GM08714 (cell line): ENCODE data around the gene NEK10.

Source experiments
- H3K4me3 ChIP-seq: fragments of 200-500 bp; sonication (Bioruptor generic); 2 replicates; pipeline ENCODE4 v1.5.1; 2014; ENCODE audit warnings: mild to moderate bottlenecking, low read length, inconsistent platforms
- ZNF274 ChIP-seq: IDR thresholded peaks from 2 replicates; pipeline ENCODE4 v1.6.1; 2012; ENCODE audit warnings: mild to moderate bottlenecking, low read depth, low read length

Gene NEK10

DNA sequence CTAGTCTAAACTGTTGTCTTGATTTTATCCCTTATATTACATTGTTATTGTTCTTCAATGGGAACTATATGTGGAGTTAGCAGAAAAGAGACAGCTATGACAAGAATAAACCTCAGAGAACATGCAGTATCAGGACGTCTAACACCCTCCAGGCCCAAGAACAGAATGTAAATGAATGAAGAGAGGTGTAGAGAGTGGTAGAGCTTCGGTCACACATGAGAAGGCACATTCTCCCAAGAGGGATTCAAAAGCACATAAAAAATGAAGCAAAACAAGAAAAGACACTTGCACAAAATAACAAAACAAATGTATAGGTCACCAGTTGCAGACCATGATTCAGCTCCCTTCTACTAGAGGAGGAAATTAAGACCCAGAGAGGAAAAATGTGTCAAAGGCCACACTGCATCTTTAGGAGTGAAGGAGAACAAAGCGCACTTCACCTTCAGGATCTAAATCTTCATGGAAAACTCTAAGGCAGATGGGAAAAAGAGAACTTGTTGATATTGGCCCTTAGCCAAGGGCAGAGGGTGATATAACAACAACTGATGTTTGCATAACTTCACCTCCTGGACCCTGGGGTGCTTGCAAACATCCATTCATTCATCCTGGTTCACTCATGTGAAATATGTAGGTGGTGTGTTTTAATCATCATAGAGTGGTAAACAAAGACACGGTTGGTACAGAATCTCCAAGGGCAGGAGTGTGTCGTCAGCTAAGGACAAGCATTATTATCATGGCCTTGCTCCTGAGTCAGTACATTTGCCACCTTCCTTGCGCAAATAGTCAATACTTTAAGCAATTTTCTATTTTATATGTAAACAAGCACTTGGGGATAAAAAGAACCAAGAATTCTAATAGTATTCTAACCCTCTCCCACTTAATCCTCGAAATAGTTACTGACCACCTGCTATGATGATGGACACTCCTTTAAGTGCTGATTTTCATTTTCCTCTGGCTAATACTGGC is 8.8 kb downstream of the NEK10 start:
- H3K4me3 ChIP-seq, result no peak overlapping the region; the same call in 1 of the 2 replicates
- no peak for TF ChIP-seq ZNF274

DNA sequence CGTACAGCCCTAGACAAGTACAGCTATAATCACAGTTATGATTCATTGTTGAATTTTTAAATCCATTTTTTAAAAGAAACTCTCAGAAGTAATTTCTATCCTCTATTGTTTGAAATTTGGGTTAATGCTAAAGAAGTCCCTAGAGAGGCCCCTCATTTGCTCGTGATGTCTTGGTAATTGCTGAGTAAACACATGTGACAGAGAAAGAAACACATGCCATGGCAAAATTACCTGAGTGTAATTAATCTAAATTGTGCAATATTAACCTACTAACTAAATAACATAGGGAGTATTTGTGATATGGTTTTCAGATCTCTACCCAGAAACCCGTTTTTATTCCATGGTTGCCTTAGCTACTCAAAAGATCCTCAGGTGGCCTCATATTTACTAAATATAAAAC is 10.8 kb downstream of the NEK10 start:
- no peak overlapping the region for H3K4me3 ChIP-seq
- TF ChIP-seq ZNF274, result no peak

DNA sequence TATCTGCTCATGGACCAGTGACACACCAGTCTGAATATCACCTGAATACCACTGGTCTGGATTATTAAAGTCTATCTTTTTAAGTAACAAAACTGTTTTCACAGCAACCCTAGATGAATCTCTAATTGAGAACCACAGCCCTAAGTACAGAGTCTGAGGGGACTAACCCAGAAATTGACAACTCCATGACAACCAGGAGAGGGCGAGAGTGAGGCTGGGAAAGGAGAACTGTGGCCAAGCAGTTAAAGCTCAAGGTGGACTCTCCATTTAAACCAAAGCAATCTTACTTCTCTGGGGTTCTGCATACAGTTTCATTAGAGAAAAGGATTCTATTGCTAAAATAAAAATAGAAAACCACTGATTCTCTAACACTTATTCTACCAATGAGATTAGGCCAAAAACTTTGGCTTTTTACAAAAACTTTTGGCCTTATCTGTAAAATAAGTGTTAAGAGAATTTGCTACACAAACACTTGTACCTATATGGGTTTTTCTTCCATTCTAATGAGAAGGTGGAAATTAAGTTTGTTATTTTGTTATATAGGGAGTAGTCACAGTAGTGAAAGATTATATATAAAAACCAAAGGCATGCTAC is 11.4 kb downstream of the NEK10 start:
- no peak for TF ChIP-seq ZNF274
- H3K4me3 ChIP-seq, result no peak overlapping the region

DNA sequence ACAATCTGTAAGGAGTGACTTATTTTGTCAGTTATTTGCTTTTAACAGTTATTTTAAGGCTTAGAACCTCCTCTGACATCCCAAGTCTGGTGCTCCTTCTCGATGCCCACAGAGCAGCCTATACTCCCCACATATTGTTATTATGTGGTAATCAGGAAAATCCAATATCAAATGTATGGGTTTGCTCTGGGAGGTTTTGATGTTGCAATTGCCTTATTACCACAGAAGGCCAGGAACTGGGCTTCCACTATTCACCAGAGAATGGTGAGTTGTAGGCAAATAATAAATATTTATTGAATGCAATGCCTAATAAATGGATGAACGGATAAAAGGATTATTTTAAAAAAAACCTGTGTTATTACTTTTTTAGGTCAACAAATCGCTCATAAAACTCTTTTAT is 12.2 kb downstream of the NEK10 start:
- no peak overlapping the region for H3K4me3 ChIP-seq
- TF ChIP-seq ZNF274, result no peak

DNA sequence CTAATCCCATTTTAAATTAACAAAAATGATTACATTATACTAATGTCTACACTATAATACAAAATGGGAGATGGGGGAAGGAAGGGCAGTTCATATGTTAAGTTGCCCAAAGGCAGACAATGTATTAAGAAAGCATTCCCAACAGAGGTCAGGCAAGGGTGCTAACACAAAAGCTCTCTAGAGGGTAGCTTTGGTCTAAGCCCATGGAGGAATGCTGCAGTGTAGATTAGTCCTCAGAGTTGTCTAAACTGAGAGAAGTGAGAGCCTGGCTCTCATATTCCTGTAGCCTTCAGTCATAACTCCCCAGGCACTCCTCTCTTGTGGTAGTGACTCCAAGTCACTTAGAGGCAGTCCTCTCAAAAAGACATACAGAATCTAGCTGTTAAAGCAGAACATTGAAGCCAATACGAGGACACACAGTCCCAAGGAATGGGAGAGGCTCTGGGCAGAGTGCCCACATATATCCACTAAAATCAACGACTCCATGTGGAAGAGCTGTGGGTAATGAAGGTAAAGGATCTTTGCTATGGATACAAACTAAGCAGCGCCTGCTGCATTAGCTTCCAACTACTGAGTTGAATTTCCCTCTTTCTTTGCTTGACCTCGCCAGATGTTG is 14.5 kb downstream of the NEK10 start:
- H3K4me3 ChIP-seq, result no peak overlapping the region
- no peak for TF ChIP-seq ZNF274

DNA sequence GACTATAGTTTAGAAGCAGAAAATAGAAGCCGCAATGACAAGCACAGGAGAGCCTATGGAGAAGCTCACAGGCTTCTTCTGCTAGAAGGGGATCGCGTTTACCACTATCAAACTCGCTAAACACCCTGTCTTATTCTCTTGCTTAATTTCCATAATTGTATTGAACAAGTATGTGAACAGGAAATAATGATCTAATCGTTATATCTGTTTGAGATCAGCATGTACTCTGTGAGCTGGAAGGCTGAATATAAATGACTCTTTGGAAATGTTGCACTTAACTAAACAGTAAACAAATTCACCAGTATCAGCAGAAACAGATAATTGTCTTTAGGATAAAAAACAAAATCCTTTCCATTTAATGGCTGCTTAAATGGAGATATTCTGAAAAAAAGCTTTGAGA is 15.0 kb downstream of the NEK10 start:
- TF ChIP-seq ZNF274, result no peak
- no peak overlapping the region for H3K4me3 ChIP-seq

DNA sequence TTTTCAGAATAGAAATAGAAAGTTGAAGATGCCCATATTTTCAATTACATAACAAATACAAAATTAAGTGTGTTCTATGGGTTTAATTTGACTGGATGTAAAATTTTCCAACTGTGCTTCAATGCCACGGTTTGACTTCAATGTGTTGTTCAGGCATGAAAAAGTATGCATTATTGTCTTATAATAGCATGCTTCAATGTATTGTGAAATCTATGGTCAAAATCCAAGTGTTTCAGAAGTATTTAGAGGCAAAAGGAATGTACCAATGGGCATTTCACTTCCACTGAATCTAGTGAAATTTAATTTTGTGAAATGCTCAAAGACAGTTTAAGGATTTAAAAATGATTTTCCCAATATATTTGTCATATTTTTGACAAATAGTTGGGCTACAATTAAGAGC is 16.0 kb downstream of the NEK10 start:
- H3K4me3 ChIP-seq, result no peak overlapping the region
- no peak for TF ChIP-seq ZNF274

DNA sequence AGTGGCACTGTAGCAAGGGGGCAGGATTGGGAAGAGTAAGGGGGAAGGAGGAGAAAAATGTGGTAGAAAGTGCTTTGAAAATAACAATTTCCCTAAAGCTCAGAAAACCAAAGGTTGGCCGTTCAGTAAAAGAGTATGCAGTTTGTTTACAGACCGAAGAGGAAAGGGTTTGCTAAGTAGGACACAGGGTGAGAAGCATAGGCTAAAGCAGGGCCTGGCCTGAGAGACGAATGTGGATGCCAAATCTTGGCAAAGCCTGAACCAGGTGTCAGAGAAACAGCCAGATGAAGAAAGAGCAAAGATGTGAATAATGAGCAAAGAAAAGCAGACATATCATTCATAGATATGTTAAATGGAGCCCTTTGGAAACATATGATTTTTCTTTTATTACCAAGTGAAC is 17.1 kb downstream of the NEK10 start:
- TF ChIP-seq ZNF274, result no peak
- no peak overlapping the region for H3K4me3 ChIP-seq

- no peak for TF ChIP-seq ZNF274
- H3K4me3 ChIP-seq, result no peak overlapping the region
Observed at GRCh38 chr3:27349832-27350231, 19.4 kb downstream of the NEK10 start.

DNA sequence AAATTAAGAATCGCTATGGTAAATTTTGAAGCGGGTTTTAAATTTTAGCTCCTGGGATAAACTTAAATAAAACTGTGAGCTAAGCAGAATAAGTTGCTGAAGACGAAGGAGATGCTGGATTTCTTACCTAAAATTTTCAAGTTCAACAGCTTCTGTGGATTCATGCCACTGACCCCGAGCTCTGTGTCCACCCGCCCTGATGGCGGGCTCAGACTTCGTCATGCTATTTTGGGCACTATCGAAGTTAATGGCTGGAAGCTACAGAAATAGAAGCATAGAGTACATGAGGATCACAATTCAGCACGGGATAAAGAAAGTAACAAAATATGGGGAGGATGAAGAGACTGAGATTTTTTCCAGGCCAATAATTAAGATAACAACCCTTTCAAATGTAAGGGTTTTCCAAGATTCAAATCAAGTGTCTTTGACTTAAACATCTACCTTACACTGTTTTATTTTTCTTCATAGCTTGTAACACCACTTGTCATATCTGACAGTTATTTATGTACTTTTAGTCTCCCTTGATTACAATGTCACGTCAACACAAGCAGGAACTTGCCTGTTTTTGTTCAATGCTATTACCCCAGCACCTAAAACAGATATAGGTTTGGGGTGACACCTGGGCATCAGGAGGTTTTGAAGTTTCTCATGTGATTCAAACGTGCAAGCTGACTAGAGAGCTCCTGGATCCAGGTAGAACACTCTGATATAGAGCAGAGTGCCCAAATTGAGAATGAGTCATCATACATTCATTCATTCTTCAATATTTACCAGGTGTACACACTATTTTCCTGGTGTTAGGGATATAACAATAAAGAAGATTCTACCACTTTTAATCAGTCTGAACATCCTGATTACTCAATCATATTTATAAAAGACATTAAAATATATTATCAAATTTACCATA is 23.0 kb downstream of the NEK10 start:
- no peak for TF ChIP-seq ZNF274
- no peak overlapping the region for H3K4me3 ChIP-seq

- no peak for TF ChIP-seq ZNF274
- no peak overlapping the region for H3K4me3 ChIP-seq
Observed at GRCh38 chr3:27345493-27345892, 23.7 kb downstream of the NEK10 start.

GRCh38 chr3:27345045-27345444 is 24.1 kb downstream of the NEK10 start:
- no peak for TF ChIP-seq ZNF274
- H3K4me3 ChIP-seq, result no peak overlapping the region

- TF ChIP-seq ZNF274, result no peak
Observed at GRCh38 chr3:27344192-27344591, 25.0 kb downstream of the NEK10 start.

GRCh38 chr3:27342267-27342666 is 26.9 kb downstream of the NEK10 start:
- no peak overlapping the region for H3K4me3 ChIP-seq
- TF ChIP-seq ZNF274, result no peak

More at GRCh38 chr3:27344192-27344591, 25.0 kb downstream of the NEK10 start:
- H3K4me3 ChIP-seq, result no peak overlapping the region

DNA sequence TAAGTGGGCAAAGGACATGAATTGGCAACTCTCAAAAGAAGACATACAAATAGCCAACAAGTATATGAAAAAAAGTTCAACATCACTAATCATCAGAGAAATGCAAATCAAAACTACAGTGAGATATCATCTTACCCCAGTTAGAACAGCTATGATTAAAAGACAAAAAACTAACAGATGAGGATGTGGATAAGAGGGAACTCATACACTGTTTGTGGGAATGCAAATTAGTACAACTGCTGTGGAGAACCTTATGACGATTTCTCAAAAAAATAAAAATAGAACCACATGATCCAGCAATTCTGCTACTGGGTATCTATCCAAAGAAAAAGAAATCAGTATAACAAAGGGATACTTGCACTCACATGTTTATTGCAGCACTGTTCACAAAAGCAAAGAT is 28.6 kb downstream of the NEK10 start:
- no peak overlapping the region for H3K4me3 ChIP-seq
- no peak for TF ChIP-seq ZNF274
